ENCODE results near the gene SDHC.

Gene SDHC

GRCh38 chr1:161290779-161291178, 23.4 kb upstream of the SDHC start:
- no peak for DNase-seq (ENCODE audit: extremely low read depth, insufficient read length)
- Histone ChIP-seq H3K4me3 (replicated peaks; ENCODE audit: low read depth, low read length) (no peak overlapping the region), H3K27me3 (replicated peaks; ENCODE audit: control insufficient read depth, insufficient read depth, low read length) (no peaks in the 10 kb centered on the region), H3K36me3 (ENCODE audit: control insufficient read depth, insufficient read depth, low read length) (no peaks in the 10 kb centered on the region)
- no peak for TF ChIP-seq CTCF (IDR thresholded peaks at IDR 0.05; ENCODE audit: insufficient read depth, low read length, poor library complexity, severe bottlenecking)

GRCh38 chr1:161297415-161297814, 16.8 kb upstream of the SDHC start:
- DNase-seq (ENCODE audit: extremely low read depth, insufficient read length), result no peak
- Histone ChIP-seq H3K4me3 (replicated peaks; ENCODE audit: low read depth, low read length) (no peak overlapping the region), H3K36me3 (ENCODE audit: control insufficient read depth, insufficient read depth, low read length) (no peaks in the 10 kb centered on the region), H3K27me3 (replicated peaks; ENCODE audit: control insufficient read depth, insufficient read depth, low read length) (no peaks in the 10 kb centered on the region)
- TF ChIP-seq CTCF (IDR thresholded peaks at IDR 0.05; ENCODE audit: insufficient read depth, low read length, poor library complexity, severe bottlenecking), result no peak

GRCh38 chr1:161298116-161298515, 16.1 kb upstream of the SDHC start:
- no peak for DNase-seq (ENCODE audit: extremely low read depth, insufficient read length)
- TF ChIP-seq CTCF (IDR thresholded peaks at IDR 0.05; ENCODE audit: insufficient read depth, low read length, poor library complexity, severe bottlenecking), result no peak
- no peaks in the 10 kb centered on the region for H3K27me3 ChIP-seq (replicated peaks; ENCODE audit: control insufficient read depth, insufficient read depth, low read length)
- H3K4me3 ChIP-seq (replicated peaks; ENCODE audit: low read depth, low read length), result no peak overlapping the region
- no peaks in the 10 kb centered on the region for H3K36me3 ChIP-seq (ENCODE audit: control insufficient read depth, insufficient read depth, low read length)

- no peak for DNase-seq (ENCODE audit: extremely low read depth, insufficient read length)
- Histone ChIP-seq H3K27me3 (replicated peaks; ENCODE audit: control insufficient read depth, insufficient read depth, low read length) (no peaks in the 10 kb centered on the region), H3K4me3 (replicated peaks; ENCODE audit: low read depth, low read length) (no peak overlapping the region), H3K36me3 (ENCODE audit: control insufficient read depth, insufficient read depth, low read length) (no peaks in the 10 kb centered on the region)
- TF ChIP-seq CTCF (IDR thresholded peaks at IDR 0.05; ENCODE audit: insufficient read depth, low read length, poor library complexity, severe bottlenecking), result no peak
Measured at GRCh38 chr1:161299347-161299746, 14.8 kb upstream of the SDHC start.

- no peak for TF ChIP-seq CTCF (IDR thresholded peaks at IDR 0.05; ENCODE audit: insufficient read depth, low read length, poor library complexity, severe bottlenecking)
- H3K36me3 ChIP-seq (ENCODE audit: control insufficient read depth, insufficient read depth, low read length), result no peaks in the 10 kb centered on the region
- no peaks in the 10 kb centered on the region for H3K27me3 ChIP-seq (replicated peaks; ENCODE audit: control insufficient read depth, insufficient read depth, low read length)
- H3K4me3 ChIP-seq (replicated peaks; ENCODE audit: low read depth, low read length), result no peak overlapping the region
- no peak for DNase-seq (ENCODE audit: extremely low read depth, insufficient read length)
Measured at GRCh38 chr1:161300478-161300877, 13.7 kb upstream of the SDHC start.
